GM12875 (cell line): ENCODE results near the gene MLNR.

Source experiments
- H3K4me3 ChIP-seq: one replicate; pipeline ENCODE4 v1.5.1; 2011; ENCODE audit warnings: low read depth, low read length, control low read depth
- CTCF ChIP-seq: IDR thresholded peaks from 2 replicates; pipeline ENCODE4 v1.5.1; 2011; ENCODE audit warnings: low read depth, mild to moderate bottlenecking, control low read depth, inconsistent platforms, low read length, moderate library complexity, borderline replicate concordance; ENCODE audit not compliant: insufficient read depth

MLNR gene

GRCh38 chr13:49256841-49257240, 36.7 kb downstream of the MLNR start:
- H3K4me3 ChIP-seq = no peak overlapping the region
- TF ChIP-seq CTCF = no peak

GRCh38 chr13:49258089-49258796, 38.1 kb downstream of the MLNR start:
- TF ChIP-seq CTCF = no peak
- H3K4me3 ChIP-seq = peak overlapping the region; percentile 10

GRCh38 chr13:49259586-49259985, 39.4 kb downstream of the MLNR start:
- H3K4me3 ChIP-seq = no peak overlapping the region
- TF ChIP-seq CTCF = no peak

- H3K4me3 ChIP-seq = no peak overlapping the region
- no peak for TF ChIP-seq CTCF
These were observed 42.5 kb downstream of the MLNR start for GRCh38 chr13:49262634-49263033.

- no peak for TF ChIP-seq CTCF
- no peak overlapping the region for H3K4me3 ChIP-seq
These were observed 45.7 kb downstream of the MLNR start for GRCh38 chr13:49265822-49266221.

- TF ChIP-seq CTCF = no peak
These were observed 51.1 kb downstream of the MLNR start for GRCh38 chr13:49271264-49271663.

More at GRCh38 chr13:49271264-49271663, 51.1 kb downstream of the MLNR start:
- H3K4me3 ChIP-seq = no peak overlapping the region
